IgD-negative memory B cell (primary cell): Measurements from ENCODE around the gene HAP1. TPM values are rescaled to one million over a fixed set of nuclear protein-coding genes. Genes with fewer than 3 reads are reported as not detected.
A peak's percentile ranks its signal among the peaks of the same experiment; 100 is the strongest.
"Not testable (repeated sequence)": the region's sequence is repeated elsewhere in the genome, so short reads cannot be mapped to it uniquely, and the experiment has no call there.

Experiments used
- H3K27ac Mint-ChIP-seq, 3 donors: one replicate each; pipeline ENCODE4 v1.8.0; 2020 to 2022; ENCODE audit warnings: mild to moderate bottlenecking in 3 of 3, mixed read lengths in 3 of 3, moderate library complexity in 1 of 3
- H3K27me3 Mint-ChIP-seq: one replicate; pipeline ENCODE4 v1.8.0; 2021; ENCODE audit warnings: mixed read lengths
- H3K36me3 Mint-ChIP-seq: one replicate; pipeline ENCODE4 v1.8.0; 2020; ENCODE audit warnings: mild to moderate bottlenecking, mixed read lengths
- H3K4me1 Mint-ChIP-seq, 3 donors: one replicate each; pipeline ENCODE4 v1.8.0; 2020 to 2022; ENCODE audit warnings: mixed read lengths in 3 of 3, mild to moderate bottlenecking in 1 of 3
- H3K4me3 Mint-ChIP-seq, 4 donors: one replicate each; pipeline ENCODE4 v1.8.0; 2020 to 2022; ENCODE audit warnings: mild to moderate bottlenecking in 4 of 4, mixed read lengths in 4 of 4, moderate library complexity in 3 of 4
- H3K9me3 Mint-ChIP-seq, 3 donors: one replicate each; pipeline ENCODE4 v1.8.0; 2020 to 2021; ENCODE audit warnings: mixed read lengths in 3 of 3, mild to moderate bottlenecking in 1 of 3
- polyA plus RNA-seq: library from polyadenylated mRNA; unstranded; fragments of 300-500 nt; fragmentation: Illumina TruSeq; gene quantifications from one replicate; pipeline ENCODE4 v1.2.3, GENCODE V29; 2021

The HAP1 gene
- polyA plus RNA-seq, 1 donor from 2014 or later, result not detected

GRCh38 chr17:41692722-41693521 is 41.5 kb downstream of the HAP1 start:
- Mint-ChIP-seq H3K27ac (peak overlapping the region; percentile 76 to 100 (median 100)), H3K4me1 (peaks cover 14 to 35% (median 27%) of the 10 kb centered on the region in 3 donors), H3K36me3 (peaks cover 7% of the 10 kb centered on the region), H3K27me3 (no peaks in the 10 kb centered on the region), H3K9me3 (peaks cover 0 to 4% (median 0%) of the 10 kb centered on the region in 3 donors), H3K4me3 (peak overlapping the region in 3 of 4 donors; percentile 39 to 100 (median 85))

DNA sequence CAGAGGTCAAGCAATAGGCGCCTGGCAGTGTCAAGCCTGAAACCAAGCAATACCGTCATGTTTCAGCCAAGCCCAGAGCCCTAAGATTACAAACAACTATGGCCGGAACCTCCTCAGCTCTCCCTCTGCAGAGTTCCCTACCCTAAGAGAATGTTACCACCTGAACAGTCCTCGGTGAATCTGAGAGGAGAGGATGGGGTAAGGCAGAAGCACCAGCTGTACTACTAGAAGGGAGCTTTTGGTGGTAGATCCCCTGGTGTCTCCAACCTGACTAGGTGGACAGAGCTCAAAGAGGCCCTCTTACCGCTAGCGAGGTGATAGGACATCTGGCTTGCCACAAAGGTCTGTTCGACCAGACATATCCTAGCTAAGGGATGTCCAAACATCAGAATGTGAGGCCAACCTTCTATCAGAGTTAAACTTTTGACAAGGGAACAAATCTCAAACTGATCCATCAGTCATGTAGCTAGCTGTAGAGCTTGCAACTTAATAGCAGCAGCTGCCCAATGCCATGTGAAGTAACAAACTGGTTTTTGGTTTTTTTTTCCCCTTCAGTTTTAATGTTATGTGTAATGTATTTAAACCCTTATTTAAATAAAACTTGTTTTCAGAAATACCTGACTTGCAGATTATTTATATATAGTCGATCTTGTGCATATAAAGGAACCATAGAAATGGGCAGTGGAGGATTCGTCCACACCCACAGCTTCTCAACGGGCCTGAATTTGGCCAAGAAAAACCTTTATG is 43.2 kb downstream of the HAP1 start:
- Mint-ChIP-seq H3K4me3 (peak overlapping the region in 3 of 4 donors; percentile 95 to 100 (median 95)), H3K27ac (peak overlapping the region; percentile 100), H3K9me3 (peaks cover 0 to 4% (median 0%) of the 10 kb centered on the region in 3 donors), H3K36me3 (peaks cover 7% of the 10 kb centered on the region), H3K27me3 (no peaks in the 10 kb centered on the region), H3K4me1 (peaks cover 19 to 38% (median 28%) of the 10 kb centered on the region in 3 donors)

- H3K27ac Mint-ChIP-seq, result peak overlapping the region; percentile 100
- peaks cover 7% of the 10 kb centered on the region for H3K36me3 Mint-ChIP-seq
- peak overlapping the region; percentile 95 to 100 (median 97) for H3K4me3 Mint-ChIP-seq
- H3K27me3 Mint-ChIP-seq, result peaks cover under 1% of the 10 kb centered on the region
- H3K4me1 Mint-ChIP-seq, result peaks cover 17 to 33% (median 23%) of the 10 kb centered on the region in 3 donors
- peaks cover 0 to 4% (median 0%) of the 10 kb centered on the region in 3 donors for H3K9me3 Mint-ChIP-seq
Observed at GRCh38 chr17:41690497-41690896, 43.9 kb downstream of the HAP1 start.

GRCh38 chr17:41689497-41690299 is 44.7 kb downstream of the HAP1 start:
- H3K27ac Mint-ChIP-seq, result peak overlapping the region; percentile 100
- peaks cover 7% of the 10 kb centered on the region for H3K36me3 Mint-ChIP-seq
- peaks cover 2% of the 10 kb centered on the region for H3K27me3 Mint-ChIP-seq
- H3K4me1 Mint-ChIP-seq, result peaks cover 17 to 33% (median 22%) of the 10 kb centered on the region in 3 donors
- peaks cover 0 to 4% (median 0%) of the 10 kb centered on the region in 3 donors for H3K9me3 Mint-ChIP-seq
- H3K4me3 Mint-ChIP-seq, result peak overlapping the region; percentile 95 to 100 (median 97)

DNA sequence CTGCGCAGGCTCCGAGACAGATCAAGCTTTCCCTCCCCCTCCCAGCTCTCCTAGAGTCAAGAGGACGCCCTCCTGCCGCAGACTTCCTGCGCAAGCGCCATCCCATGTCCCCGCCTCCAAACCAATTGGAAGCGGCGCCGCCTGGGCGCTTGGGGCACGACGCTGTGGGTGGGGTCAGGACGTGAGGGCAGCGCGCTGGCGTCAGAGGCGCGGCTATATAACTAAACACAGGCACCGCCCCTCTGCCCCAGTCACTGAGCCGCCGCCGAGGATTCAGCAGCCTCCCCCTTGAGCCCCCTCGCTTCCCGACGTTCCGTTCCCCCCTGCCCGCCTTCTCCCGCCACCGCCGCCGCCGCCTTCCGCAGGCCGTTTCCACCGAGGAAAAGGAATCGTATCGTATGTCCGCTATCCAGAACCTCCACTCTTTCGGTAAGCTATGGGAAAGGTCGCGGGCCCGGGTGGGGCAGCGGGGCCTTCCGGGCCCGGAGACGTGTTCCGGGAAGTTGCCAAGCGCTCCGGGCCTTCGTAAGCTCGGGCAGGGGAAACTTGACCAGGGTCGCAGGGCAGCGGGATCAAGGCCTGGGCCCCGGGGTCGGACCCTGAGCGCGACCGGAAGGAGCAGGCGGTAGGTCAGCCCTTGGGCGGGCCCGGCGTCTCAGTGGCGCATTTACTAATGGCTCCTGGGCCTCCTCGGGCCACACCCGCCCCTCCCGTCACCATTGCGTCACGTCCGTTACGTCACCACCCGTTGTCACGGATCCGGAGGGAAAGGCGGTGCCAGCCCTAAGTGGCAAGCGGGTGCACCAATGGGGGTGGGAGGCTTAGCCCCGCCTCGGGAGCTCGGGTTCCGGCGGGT is 45.6 kb downstream of the HAP1 start, which contains the start of gene EIF1:
Gene EIF1 (plus strand): TSS at position 245 of the 856 bp plus-strand sequence. CDS start 154 bp downstream, at position 399.
- Mint-ChIP-seq H3K27ac (peak within 1 kb of the TSS; percentile 100), H3K4me3 (peak within 1 kb of the TSS; percentile 95 to 100 (median 97)), H3K36me3 (peaks cover 7% of the 10 kb centered on the region), H3K9me3 (peaks cover 0 to 4% (median 0%) of the 10 kb centered on the region in 3 donors), H3K4me1 (peaks cover 17 to 33% (median 22%) of the 10 kb centered on the region in 3 donors), H3K27me3 (peaks cover 2% of the 10 kb centered on the region)

GRCh38 chr17:41687828-41688640 is 46.4 kb downstream of the HAP1 start:
- peaks cover 17 to 33% (median 23%) of the 10 kb centered on the region in 3 donors for H3K4me1 Mint-ChIP-seq
- peaks cover 2% of the 10 kb centered on the region for H3K27me3 Mint-ChIP-seq
- H3K27ac Mint-ChIP-seq, result peak overlapping the region; percentile 100
- H3K36me3 Mint-ChIP-seq, result peaks cover 7% of the 10 kb centered on the region
- H3K9me3 Mint-ChIP-seq, result peaks cover 0 to 4% (median 0%) of the 10 kb centered on the region in 3 donors
- peak overlapping the region; percentile 95 to 100 (median 97) for H3K4me3 Mint-ChIP-seq

- Mint-ChIP-seq H3K27ac (no peak overlapping the region), H3K27me3 (peaks cover 5% of the 10 kb centered on the region), H3K4me3 (no peak overlapping the region), H3K36me3 (peaks cover 5% of the 10 kb centered on the region), H3K9me3 (peaks cover 0 to 4% (median 0%) of the 10 kb centered on the region in 3 donors), H3K4me1 (peaks cover 13 to 27% (median 18%) of the 10 kb centered on the region in 3 donors)
Observed at GRCh38 chr17:41686281-41686680, 48.2 kb downstream of the HAP1 start.

DNA sequence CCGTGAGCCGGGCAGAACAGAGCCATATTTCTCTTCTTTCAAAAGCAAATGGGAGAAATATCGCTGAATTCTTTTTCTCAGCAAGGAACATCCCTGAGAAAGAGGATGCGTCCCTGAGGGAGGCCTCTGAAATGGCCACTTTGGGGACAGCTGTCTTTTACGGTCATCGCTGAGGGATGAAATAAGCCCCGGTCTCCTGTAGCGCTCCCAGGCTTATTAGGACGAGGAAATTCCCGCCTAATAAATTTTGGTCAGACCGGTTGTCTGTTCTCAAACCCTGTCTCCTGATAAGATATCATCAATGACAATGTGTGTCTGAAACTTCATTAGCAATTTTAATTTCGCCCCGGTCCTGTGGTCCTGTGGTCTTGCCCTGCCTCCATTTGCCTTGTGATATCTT is 48.7 kb downstream of the HAP1 start:
- H3K9me3 Mint-ChIP-seq, H3K4me3 Mint-ChIP-seq, H3K36me3 Mint-ChIP-seq, H3K27me3 Mint-ChIP-seq, H3K27ac Mint-ChIP-seq: not testable (repeated sequence)
- peaks cover 13 to 23% (median 16%) of the 10 kb centered on the region in 3 donors for H3K4me1 Mint-ChIP-seq

- Mint-ChIP-seq H3K36me3 (no peaks in the 10 kb centered on the region), H3K27me3 (peaks cover 5% of the 10 kb centered on the region), H3K4me3 (peak overlapping the region in 1 of 4 donors; percentile 70), H3K4me1 (peaks cover 11 to 16% (median 13%) of the 10 kb centered on the region in 3 donors), H3K27ac (peak overlapping the region in 1 of 3 donors; percentile 69), H3K9me3 (peaks cover 0 to 4% (median 0%) of the 10 kb centered on the region in 3 donors)
Observed at GRCh38 chr17:41684035-41684434, 50.4 kb downstream of the HAP1 start.

- no peak overlapping the region for H3K27ac Mint-ChIP-seq
- H3K9me3 Mint-ChIP-seq, result peaks cover 0 to under 1% (median 0%) of the 10 kb centered on the region in 3 donors
- no peaks in the 10 kb centered on the region for H3K36me3 Mint-ChIP-seq
- peaks cover 7% of the 10 kb centered on the region for H3K27me3 Mint-ChIP-seq
- peaks cover 16 to 18% (median 16%) of the 10 kb centered on the region in 3 donors for H3K4me1 Mint-ChIP-seq
- no peak overlapping the region for H3K4me3 Mint-ChIP-seq
Observed at GRCh38 chr17:41683441-41684007, 50.9 kb downstream of the HAP1 start.

DNA sequence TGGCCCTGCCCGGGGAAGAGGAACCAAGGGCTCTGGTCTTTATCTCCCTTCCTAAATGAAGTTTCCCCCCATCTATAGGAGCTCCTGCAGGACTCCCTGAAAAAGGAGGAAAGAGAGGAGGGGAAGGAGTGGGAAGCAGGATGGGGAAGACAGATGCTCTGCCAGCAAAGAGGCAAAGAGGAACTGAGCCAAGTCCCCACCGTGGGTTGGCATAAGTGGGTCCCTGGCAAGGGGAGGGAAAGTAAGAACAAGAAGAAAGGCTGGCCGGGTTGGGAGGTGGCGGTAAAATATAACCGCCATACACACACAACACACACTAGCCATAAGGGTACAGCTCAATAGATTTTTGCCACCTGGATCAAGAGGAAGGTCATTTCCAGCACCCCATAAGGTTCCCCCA is 51.8 kb downstream of the HAP1 start:
- Mint-ChIP-seq H3K27ac (peak overlapping the region in 1 of 3 donors; percentile 19), H3K36me3 (no peaks in the 10 kb centered on the region), H3K4me3 (no peak overlapping the region), H3K27me3 (peaks cover 7% of the 10 kb centered on the region), H3K9me3 (peaks cover 0 to 2% (median 0%) of the 10 kb centered on the region in 3 donors), H3K4me1 (peaks cover 14 to 20% (median 17%) of the 10 kb centered on the region in 3 donors)

GRCh38 chr17:41681776-41682175 is 52.7 kb downstream of the HAP1 start:
- peaks cover 0 to 2% (median 0%) of the 10 kb centered on the region in 3 donors for H3K9me3 Mint-ChIP-seq
- peaks cover 18 to 22% (median 19%) of the 10 kb centered on the region in 3 donors for H3K4me1 Mint-ChIP-seq
- no peak overlapping the region for H3K4me3 Mint-ChIP-seq
- H3K36me3 Mint-ChIP-seq, result no peaks in the 10 kb centered on the region
- H3K27me3 Mint-ChIP-seq, result peaks cover 7% of the 10 kb centered on the region
- peak overlapping the region in 1 of 3 donors; percentile 71 for H3K27ac Mint-ChIP-seq
